Measurements from ENCODE around the gene RELL2. TPM values are rescaled to one million over a fixed set of nuclear protein-coding genes. Genes with fewer than 3 reads are reported as not detected.

Gene RELL2
- polyA plus RNA-seq, 1 of the 3 experiments (the other 2 are of a cell fraction) = 15.6 TPM

- no peaks in the 10 kb centered on the region for H3K9me2 ChIP-seq
- no peaks in the 10 kb centered on the region for H3K27me3 ChIP-seq (ENCODE audit: insufficient read depth)
- no peaks in the 10 kb centered on the region for H3K9me3 ChIP-seq
- no peak overlapping the region for H3K27ac ChIP-seq (ENCODE audit: low read depth in 2 of 2, low read length in 1 of 2)
- no peaks in the 10 kb centered on the region for H3F3A ChIP-seq (replicated peaks; ENCODE audit: insufficient read depth)
- peaks cover 57 to 72% of the 10 kb centered on the region in 2 experiments for H3K36me3 ChIP-seq (replicated peaks in 1 of 2; ENCODE audit: control insufficient read depth in 1 of 2, insufficient read depth in 2 of 2, low read length in 1 of 2)
- WGBS (ENCODE audit: low lambda C conversion rate) = 93% methylated on average over 6 of the region's 6 CpGs
- H3K4me1 ChIP-seq (ENCODE audit: control insufficient read depth in 1 of 2, insufficient read depth in 2 of 2, low read depth in 1 of 2, low read length in 1 of 2) = peaks cover 0 to 4% of the 10 kb centered on the region in 2 experiments; a peak in 2 of 4 replicates
- CTCF ChIA-PET = interaction anchor here (1.2 to 19.7 kb wide), 3 partner anchors 9 to 36 kb away, joined by 3 to 207 read pairs (median 10); partner anchors contain the start of gene DIAPH1
- H3K4me2 ChIP-seq = no peak overlapping the region
- no peak overlapping the region for H2AFZ ChIP-seq (ENCODE audit: low read depth)
- TF ChIP-seq POLR2AphosphoS5 (IDR thresholded peaks at IDR 0.05; ENCODE audit: low read depth, low read length) (no peak), PBX3 (IDR thresholded peaks at IDR 0.05) (no peak), SIN3A (IDR thresholded peaks at IDR 0.05; ENCODE audit: borderline replicate concordance, low read depth, low read length) (no peak), MXI1 (IDR thresholded peaks at IDR 0.05; ENCODE audit: low read depth, low read length) (no peak), EZH2phosphoT487 (IDR thresholded peaks at IDR 0.05; ENCODE audit: borderline replicate concordance, low read depth) (no peak), FOXJ3 (CRISPR knock-in tag; IDR thresholded peaks at IDR 0.05) (no peak), RCOR1 (IDR thresholded peaks at IDR 0.05; ENCODE audit: low read length) (no peak), JUND (IDR thresholded peaks at IDR 0.05) (no peak), FOSL2 (IDR thresholded peaks at IDR 0.05; ENCODE audit: borderline replicate concordance, low read depth) (no peak), TCF12 (IDR thresholded peaks at IDR 0.05) (no peak), FOXM1 (IDR thresholded peaks at IDR 0.05; ENCODE audit: low read depth) (no peak), EP300 (IDR thresholded peaks at IDR 0.05; ENCODE audit: borderline replicate concordance in 1 of 2, low read depth in 1 of 2, low read length in 1 of 2) (no peak), ELF1 (IDR thresholded peaks at IDR 0.05) (no peak), RFX5 (IDR thresholded peaks at IDR 0.05; ENCODE audit: low read length) (no peak), TAF1 (IDR thresholded peaks at IDR 0.05; ENCODE audit: borderline replicate concordance, low read depth, low read length) (no peak)
- TF ChIP-seq, protein P1, sequence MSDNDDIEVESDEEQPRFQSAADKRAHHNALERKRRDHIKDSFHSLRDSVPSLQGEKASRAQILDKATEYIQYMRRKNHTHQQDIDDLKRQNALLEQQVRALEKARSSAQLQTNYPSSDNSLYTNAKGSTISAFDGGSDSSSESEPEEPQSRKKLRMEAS (IDR thresholded peaks at IDR 0.05; ENCODE audit: low read depth) = no peak
- TF ChIP-seq, protein P2, sequence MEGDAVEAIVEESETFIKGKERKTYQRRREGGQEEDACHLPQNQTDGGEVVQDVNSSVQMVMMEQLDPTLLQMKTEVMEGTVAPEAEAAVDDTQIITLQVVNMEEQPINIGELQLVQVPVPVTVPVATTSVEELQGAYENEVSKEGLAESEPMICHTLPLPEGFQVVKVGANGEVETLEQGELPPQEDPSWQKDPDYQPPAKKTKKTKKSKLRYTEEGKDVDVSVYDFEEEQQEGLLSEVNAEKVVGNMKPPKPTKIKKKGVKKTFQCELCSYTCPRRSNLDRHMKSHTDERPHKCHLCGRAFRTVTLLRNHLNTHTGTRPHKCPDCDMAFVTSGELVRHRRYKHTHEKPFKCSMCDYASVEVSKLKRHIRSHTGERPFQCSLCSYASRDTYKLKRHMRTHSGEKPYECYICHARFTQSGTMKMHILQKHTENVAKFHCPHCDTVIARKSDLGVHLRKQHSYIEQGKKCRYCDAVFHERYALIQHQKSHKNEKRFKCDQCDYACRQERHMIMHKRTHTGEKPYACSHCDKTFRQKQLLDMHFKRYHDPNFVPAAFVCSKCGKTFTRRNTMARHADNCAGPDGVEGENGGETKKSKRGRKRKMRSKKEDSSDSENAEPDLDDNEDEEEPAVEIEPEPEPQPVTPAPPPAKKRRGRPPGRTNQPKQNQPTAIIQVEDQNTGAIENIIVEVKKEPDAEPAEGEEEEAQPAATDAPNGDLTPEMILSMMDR (IDR thresholded peaks at IDR 0.05) = no peak
- H3K9ac ChIP-seq = no peak overlapping the region
- DNase-seq = no peak
- peaks cover 33% of the 10 kb centered on the region for H3K79me2 ChIP-seq (ENCODE audit: insufficient read depth)
- no peak overlapping the region for H3K4me3 ChIP-seq (ENCODE audit: low read depth in 2 of 2, low read length in 1 of 2)
- H4K20me1 ChIP-seq (ENCODE audit: insufficient read depth) = 0 out of 2 replicates have a peak, but pooled peaks cover 4% of the 10 kb centered on the region
- POLR2A ChIA-PET = no interaction called here
These were observed 8.5 kb upstream of the RELL2 start for GRCh38 chr5:141628175-141628788.

Data from SK-N-SH (cell line).